ENCODE data around the gene GPATCH8. TPM values are rescaled to one million over a fixed set of nuclear protein-coding genes. Genes with fewer than 3 reads are reported as not detected.

GPATCH8 gene
- total and polyA plus RNA-seq, 10 of the 15 experiments (the other 5 are each of a cell fraction or from before 2014, with no cell fraction given) = 11.7 to 45.1 (median 21.3) TPM

- intact Hi-C loops (cut with micrococcal nuclease; ENCODE audit: unreplicated experiment) = no loop called here
- Histone ChIP-seq H3K9me3 (replicated peaks; ENCODE audit: control insufficient read depth, insufficient read depth, low read length) (no peaks in the 10 kb centered on the region), H3K9ac (ENCODE audit: control insufficient read depth, insufficient read depth, low read length) (no peak overlapping the region), H3K79me2 (ENCODE audit: control insufficient read depth, insufficient read depth, low read length) (no peaks in the 10 kb centered on the region), H3K4me3 (no peak overlapping the region), H3K27me3 (replicated peaks in 1 of 2; ENCODE audit: control insufficient read depth in 2 of 2, insufficient read depth in 2 of 2, low read length in 1 of 2) (no peaks in the 10 kb centered on the region), H3K4me2 (ENCODE audit: control insufficient read depth, insufficient read depth) (no peak overlapping the region), H4K20me1 (ENCODE audit: control insufficient read depth, insufficient read depth) (no peaks in the 10 kb centered on the region), H2AFZ (ENCODE audit: control insufficient read depth, low read depth, low read length) (no peak overlapping the region), H3K27ac (ENCODE audit: control insufficient read depth, insufficient read depth) (no peak overlapping the region), H3K4me1 (ENCODE audit: control insufficient read depth, insufficient read depth, low read length) (no peaks in the 10 kb centered on the region), H3K36me3 (ENCODE audit: control insufficient read depth in 2 of 2, insufficient read depth in 2 of 2, low read length in 1 of 2) (no peaks in the 10 kb centered on the region)
- BruUV-seq (replicated peaks) = no TSS peak
- WGBS (ENCODE audit: insufficient coverage, insufficient replicate concordance, low lambda C conversion rate, missing lambda C conversion rate) = 31% methylated on average over 3 of the region's 3 CpGs
- ATAC-seq (no peak), FAIRE-seq (no peak), DNase-seq (ENCODE audit: low read depth, low spot score) (no peak)
- in situ Hi-C loops (cut with MboI) = loop anchor here (25.0 kb wide), 1 partner anchor 306 kb away; the partner anchor contains the start of gene UBTF
- POLR2A ChIA-PET = interaction anchor here (0.7 kb wide), 1 partner anchor 14 kb away, joined by 3 read pairs; no protein-coding TSS in a partner anchor
- RAD21 ChIA-PET (ENCODE audit: unreplicated experiment) = no interaction called here
- CTCF ChIA-PET = interaction anchor here (0.6 to 0.7 kb wide), 2 partner anchors 57 to 900 kb away, joined by 3 read pairs; no protein-coding TSS in a partner anchor
- SMC1A ChIA-PET (ENCODE audit: uncharacterized antibody, unreplicated experiment) = no interaction called here
- TF ChIP-seq HDAC2 (IDR thresholded peaks at IDR 0.05) = no peak
- TF ChIP-seq KDM1A (IDR thresholded peaks at IDR 0.05; ENCODE audit: borderline replicate concordance) = no peak
- TF ChIP-seq CEBPZ (IDR thresholded peaks at IDR 0.05; ENCODE audit: low read depth, low read length) = no peak
- no peak for TF ChIP-seq JUNB (IDR thresholded peaks at IDR 0.05)
- no peak for TF ChIP-seq TCF3 (IDR thresholded peaks at IDR 0.05; ENCODE audit: borderline replicate concordance, insufficient read depth, low read depth, low read length)
- no peak for TF ChIP-seq MTA2 (IDR thresholded peaks at IDR 0.05; ENCODE audit: low read depth)
- TF ChIP-seq ASH2L (IDR thresholded peaks at IDR 0.05; ENCODE audit: borderline replicate concordance, low read depth) = no peak
- TF ChIP-seq CTCF (IDR thresholded peaks at IDR 0.05 in 2 of 3, conservative IDR thresholded peaks at IDR 0.05 in 1 of 3; ENCODE audit: control insufficient read depth in 2 of 3, extremely low read depth in 1 of 3, insufficient read depth in 1 of 3, low read depth in 3 of 3, low read length in 3 of 3) = no peak
- TF ChIP-seq ZBTB40 (IDR thresholded peaks at IDR 0.05; ENCODE audit: borderline replicate concordance) = no peak
- no peak for TF ChIP-seq REST (IDR thresholded peaks at IDR 0.05; ENCODE audit: low read depth, low read length)
- TF ChIP-seq PAX8 (IDR thresholded peaks at IDR 0.05) = no peak
Measured at GRCh38 chr17:44518032-44518431, 14.8 kb upstream of the GPATCH8 start.

All from GM12878 (cell line).